GM21526 (cell line): Measurements from ENCODE around the gene FSD1L.

ENCODE experiments used
- ATAC-seq: cut with Tn5 transposase; IDR thresholded peaks from one replicate; pipeline ENCODE4 v1.9.1; 2021; ENCODE audit warnings: moderate library complexity; ENCODE audit not compliant: unreplicated experiment, low FRiP score

Gene FSD1L

DNA sequence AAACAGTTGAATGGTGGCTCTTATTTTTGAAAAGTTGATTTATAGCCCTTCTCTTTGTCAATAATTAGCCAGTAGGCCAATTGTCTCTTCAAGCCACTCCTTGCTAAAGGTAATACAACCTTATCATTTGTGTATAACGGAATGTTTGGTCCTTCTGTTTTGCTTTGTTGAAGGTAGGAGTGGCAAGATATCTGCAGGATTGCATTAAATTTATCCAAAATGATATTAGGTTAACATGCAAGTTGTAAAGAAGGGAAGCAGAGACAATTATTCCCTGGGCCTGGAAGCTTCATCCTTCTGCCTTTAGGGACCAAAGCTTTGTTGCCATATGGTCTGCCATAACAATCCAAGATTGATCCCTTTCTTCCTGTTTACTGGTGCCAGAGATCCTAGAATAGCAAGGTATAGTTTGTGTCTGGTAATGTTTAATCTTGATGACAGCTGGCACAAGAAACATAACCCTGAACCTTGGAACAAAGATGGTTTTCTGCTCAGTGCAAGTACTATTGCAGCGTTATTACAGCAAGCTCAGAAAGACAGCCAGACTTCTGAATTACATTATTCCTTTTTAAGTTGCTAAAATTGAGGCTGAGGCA, 15.5 kb upstream of the FSD1L start:
- ATAC-seq = no peak

DNA sequence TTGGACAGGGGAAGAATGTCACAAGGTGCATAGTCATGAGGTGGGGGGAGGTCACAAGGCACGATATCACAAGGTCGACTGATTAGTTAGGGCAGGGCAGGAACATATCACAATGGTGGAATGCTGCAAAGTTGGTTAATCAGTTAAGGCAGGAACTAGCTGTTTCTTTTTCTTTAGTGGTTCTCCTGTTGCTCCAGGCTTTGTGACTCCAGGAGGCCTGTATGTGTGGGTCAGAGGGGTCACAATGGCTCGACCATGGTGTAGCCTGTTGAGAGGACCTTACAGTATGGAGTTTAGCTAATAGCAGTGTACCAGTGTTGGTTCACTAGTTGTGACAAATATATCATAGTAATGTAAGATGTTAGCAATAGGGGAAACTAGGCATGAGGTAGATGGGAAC, 12.4 kb upstream of the FSD1L start:
- ATAC-seq = no peak

DNA sequence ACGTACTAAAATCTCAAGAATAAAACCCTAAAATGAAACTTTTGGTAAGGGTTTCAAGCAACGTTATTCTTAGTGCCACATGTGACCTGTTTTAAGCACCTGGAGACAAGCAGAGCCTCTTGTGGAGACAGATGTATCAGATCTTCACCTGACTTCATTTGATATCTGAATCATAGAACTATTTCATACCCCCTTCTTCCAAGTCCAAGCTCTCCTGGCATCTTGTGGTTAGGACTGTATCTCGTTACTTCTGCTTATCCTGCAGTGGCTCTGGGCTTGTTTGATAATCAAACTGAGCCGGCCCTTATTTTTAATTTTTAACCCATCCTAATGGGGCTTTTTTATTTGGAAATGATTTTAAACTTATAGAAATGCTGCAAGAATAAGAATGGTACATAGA, 11.1 kb upstream of the FSD1L start:
- no peak for ATAC-seq

DNA sequence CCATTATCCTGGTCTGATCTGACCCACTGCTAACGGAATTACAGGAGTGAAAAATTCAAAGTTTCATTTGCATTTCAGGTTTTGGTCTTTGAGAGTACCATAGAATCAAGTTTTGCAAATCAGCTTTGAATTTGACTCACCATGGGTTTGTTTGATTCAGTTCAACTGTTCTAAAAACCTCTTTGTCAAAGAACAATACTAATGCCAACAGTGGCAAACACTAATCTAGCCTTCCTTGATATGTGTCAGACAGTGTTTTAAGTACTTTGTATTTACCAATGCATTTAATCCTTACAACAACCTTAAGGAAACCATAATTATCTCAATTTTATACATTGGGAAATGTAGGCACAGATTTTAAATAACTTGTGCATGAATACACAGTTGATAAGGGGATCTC, 10.1 kb upstream of the FSD1L start:
- no peak for ATAC-seq

DNA sequence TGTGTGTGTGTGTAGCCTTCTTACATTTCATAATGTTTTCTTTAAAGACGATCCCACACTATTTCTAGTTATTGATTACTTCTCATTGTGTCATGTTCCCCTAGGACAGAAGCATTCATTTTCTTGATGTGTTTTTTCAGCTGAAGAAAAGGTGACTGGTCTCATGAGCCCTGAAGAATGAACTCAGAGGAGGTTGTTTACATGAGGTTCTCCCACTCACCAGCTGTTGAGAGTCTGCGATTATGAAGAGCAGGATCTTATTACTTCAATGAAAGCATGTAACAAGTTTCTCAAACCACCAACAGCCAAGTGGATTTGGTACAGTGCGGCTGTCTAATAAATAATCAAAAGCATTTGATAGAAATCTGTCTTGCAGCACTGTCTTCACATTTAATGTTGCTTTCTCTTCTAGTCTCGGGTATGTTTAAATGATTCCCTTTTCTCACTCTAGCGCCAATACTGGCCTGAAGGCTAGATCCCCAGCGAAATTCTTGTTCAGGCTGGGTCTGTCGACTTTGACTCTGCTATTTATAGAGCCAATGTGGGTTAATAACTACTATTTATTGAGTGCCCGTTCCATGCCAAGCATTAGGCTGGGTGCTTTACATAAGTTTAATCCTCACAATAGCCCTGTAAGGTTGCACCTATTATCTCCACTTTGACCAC, 9.6 kb upstream of the FSD1L start:
- no peak for ATAC-seq

DNA sequence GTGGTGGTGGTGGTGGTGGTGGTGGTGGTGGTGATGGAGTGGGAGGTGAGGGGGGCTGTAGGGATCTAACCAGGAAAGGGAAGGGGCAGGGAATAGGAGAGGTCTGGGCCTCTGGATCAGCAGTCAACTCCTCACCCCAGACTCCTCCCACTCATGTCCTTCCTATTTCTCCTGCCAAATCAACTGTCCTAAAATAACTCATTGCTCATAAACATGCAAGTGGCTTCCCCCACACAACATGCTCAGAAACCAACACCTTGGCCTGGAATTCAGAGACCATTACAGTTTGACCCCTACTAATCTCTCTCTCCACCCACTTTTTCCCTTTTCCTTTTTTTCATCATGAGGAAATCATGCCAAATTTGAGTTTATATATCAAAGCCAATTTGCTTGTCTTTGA, 8.4 kb upstream of the FSD1L start:
- ATAC-seq = no peak

DNA sequence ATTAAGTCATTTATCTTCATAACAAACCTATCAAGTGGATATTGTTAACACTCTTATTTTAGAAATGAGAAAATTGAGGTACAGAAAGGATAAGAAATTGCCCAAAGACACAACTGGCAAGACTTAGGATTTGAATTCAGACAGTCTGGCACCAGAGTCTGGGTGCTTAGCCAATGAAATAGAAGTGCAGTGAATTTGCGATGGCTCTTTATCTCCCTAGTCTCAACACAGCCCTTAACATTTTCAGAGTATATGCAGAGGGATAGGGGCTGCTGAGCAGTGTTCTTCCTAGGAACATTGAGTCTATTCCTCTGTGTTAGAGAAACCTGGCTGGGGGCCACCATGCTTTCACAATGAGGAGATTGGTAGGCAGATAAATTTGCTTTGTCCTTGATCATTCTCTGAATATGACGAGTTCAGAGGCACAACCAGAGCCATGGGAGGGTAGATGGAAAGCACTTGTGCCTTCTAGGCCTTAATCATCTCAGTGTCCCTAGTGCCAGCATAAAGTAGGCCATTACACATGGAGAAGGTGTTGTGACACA, 6.1 kb upstream of the FSD1L start:
- ATAC-seq = no peak

DNA sequence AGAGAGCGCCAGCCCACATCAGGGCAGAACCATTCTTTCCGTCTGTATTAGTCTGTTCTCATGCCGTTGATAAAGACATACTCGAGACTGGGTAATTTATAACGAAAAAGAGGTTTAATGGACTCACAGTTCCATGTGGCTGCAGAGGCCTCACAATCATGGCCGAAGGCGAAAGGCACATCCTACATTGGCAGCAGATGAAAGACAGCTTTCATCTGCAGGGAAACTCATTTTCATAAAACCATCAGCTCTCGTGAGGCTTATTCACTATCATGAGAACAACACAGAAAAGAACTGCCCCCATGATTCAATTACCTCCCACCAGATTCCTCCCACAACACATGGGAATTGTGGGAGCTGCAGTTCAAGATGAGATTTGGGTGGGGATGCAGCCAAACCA, 4.7 kb upstream of the FSD1L start:
- ATAC-seq = no peak

DNA sequence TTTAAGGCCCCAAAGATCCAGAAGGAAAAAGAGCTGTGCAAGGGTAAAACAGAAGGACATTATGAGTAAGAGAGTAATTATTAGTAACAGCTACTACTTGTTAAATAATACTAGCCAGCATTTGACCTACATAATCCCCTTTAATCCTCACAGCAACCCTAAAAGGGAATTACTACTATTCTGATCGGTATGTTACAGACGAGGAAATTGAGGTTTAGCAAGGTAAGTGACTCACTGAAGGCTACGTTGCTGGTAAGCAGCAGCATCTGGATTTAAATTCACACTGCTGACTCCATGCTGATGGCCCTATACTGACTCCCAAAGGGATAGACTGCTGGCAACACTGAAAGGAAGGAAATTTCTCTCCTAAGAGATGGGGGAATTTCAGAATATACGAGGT, 3.7 kb upstream of the FSD1L start:
- no peak for ATAC-seq

DNA sequence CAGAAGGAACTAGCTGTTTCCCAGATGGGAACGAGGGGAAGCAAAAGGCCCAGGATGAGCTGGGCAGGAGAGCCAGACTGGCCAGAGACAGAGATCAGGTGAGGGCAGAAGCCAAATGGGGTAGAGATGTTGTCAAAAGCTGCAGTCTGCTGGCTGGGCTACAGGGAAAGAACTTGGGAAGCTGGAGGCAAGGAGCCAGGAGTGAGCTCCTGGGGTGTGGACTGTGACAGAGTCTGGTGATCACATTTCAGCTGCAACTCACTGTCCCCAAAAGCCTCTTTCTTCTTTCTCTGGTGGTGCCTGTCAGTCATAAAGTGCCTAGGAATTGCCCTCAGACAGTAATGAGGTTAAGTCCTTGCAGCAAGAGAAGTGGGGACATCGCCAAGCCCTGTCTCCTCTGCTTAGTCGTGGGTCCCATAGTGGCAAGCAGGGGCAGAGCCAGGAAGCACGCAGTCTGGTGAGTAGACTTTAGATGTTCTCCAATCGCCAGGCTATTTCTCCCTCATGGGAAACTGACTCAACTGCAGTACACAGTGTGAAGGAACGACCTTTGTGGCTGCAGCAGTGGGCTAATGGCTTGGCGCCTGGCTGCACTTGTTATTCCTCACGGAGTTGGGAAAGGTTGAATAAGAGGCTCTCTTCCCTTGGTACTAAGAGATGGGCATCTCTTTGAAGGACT, 2.5 kb upstream of the FSD1L start:
- ATAC-seq = no peak

DNA sequence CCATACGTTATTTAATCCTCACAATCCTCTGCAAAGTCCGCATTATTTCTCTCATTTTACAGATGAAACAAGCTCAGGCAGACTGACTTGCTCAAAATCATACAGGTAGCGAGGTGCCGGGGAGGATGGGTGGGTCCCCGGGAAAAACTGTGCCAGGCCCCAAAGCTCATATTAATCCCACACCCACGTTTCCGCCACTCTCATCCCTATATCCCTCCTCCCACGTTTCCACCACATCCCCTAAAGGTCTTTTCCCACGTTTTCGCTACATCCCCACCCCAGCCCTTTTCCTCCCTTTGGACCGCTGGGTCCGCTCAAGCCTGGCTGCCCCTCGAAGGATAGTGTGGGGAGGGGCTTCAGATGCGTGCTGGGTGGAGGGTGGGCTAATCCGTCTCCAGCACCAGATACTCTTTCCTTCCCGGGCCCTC, 434 bp upstream of the FSD1L start:
- no peak for ATAC-seq

DNA sequence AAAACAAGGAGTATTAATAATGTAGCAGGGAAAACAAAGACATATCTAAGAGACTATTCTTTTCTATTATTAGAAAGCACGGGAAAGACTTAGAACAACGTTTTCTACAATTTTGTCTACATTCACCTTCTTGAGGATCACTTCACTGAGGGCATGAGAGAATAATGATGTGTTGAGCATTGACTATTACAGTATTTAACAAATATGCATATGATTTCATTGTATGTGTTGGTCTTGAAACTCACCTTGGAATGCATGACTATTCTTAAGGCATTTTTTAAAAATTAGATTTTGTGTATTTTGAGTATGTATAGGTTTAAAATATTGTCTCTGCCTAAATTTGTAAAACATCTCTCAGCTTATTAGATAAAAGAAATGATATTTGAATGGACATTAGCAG, 1.2 kb downstream of the FSD1L start:
- ATAC-seq = no peak

DNA sequence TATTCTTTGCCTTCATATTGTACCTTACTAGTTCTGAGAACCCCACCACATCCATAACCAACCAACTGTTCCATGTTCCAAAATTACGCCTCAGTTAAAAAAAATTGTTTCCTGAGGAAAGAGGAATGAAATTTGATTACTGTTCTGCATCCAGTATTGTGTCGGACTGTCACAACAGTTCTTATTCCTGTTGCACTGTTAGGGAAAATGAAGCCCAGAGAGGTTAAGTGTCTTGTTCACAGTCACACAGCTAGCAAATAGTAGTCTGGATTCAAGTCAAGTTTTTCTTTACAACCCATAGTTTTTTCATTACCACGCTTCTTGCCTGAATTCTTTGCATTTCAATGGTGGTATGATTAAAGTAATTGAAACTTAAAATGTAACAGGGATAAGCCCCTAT, 4.4 kb downstream of the FSD1L start:
- no peak for ATAC-seq

DNA sequence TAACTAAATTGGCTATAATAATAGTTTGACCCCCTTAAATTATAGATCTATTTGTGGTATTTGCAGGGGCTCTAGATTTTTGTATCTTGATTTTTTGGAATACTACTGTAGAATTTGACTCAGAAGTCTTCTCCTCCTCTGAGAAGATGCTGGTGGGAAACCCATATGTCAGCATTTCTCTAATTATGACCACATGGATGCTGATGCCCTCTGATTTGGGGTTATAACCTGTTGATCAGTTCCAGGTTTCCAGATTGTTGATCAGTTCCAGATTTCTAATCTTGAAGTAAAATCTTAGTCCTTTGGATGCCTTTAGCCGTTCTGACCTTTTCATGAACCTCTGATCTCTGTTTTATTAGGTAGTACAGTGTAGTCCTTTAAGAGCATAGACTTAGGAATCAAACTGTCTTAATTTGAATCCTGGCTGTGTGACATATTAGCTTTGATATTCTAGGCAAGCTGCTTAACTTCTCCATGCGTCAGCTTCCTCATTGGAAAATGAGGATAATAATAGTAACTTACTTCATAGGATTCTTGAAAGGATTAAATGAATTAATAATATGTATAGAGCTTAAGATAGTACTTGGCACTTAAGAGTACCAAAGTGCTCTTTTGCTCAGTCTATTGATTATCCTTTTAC, 8.1 kb downstream of the FSD1L start:
- ATAC-seq = no peak

DNA sequence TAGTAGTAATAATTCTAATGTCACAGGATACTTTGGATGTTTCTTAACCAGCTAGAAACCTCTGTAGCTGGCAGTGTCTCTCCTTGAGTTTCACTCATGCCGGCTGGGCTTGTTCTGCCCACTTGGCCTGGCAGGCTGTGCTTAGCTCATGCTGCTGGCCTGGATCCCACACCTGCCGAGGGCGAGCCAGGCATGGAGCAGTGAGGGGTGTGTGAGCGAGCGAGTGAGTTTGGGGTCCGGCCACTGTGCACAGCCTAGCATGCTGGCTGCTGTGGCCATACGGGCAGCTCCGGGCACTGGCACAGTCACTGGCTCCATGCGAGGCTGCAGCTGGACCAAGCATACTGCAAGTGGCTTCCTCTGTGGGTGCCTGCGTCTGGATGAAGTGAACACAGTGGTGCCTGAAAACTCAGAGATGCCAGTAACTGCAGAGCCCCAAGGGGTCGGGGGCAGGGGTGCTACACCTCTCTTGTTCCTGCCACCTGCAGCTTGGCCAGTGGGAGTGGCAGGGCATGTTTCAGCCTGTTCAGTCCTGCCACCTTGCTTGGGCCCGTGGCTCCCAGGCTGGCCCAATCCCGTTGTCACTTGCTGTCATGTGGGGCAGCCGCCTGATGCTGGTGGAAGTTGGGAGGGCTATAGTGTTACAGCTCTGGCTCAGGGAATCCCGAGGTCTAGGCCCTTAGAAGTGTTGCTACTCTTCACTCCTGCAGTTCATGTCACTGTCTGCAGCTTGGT, 9.9 kb downstream of the FSD1L start:
- ATAC-seq = no peak

DNA sequence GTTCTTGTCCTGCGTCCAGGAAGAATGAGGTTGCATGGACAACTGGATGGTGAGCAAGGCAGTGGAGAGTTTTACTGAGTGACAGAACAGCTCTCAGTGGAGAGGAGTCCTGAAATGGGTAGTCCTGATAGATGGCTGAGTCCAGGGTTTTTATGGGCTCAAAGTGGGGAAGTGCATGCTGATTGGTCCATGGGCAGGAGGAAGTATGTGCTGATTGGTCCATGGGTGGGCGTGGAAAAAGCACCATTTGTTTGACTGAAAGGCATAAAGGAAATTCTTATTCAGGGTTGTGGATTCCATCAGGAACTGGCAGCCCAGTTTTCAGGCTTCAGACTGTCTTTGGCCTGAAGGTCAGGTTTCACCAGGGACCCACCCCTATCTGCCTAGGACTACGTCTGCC, 10.6 kb downstream of the FSD1L start:
- ATAC-seq = no peak

DNA sequence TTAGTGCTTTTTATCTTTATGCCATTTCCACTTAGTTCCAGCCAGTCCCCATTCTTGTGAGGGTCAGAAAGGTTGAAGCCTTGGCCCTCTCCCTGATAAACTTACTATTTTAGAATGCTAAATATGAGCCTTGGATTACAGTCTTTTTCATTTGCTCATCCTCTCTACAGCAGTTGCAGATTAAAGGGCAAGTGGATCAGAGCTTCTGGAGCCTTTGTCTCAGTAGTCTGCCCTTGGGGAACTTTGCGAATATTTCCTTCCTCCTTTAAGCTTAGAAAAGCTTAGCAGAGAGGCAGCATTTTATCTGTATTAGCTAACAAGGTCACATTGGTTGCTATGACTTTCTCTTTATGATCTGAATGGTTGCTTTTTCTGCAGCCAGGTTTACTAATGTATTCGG, 11.5 kb downstream of the FSD1L start:
- ATAC-seq = no peak

DNA sequence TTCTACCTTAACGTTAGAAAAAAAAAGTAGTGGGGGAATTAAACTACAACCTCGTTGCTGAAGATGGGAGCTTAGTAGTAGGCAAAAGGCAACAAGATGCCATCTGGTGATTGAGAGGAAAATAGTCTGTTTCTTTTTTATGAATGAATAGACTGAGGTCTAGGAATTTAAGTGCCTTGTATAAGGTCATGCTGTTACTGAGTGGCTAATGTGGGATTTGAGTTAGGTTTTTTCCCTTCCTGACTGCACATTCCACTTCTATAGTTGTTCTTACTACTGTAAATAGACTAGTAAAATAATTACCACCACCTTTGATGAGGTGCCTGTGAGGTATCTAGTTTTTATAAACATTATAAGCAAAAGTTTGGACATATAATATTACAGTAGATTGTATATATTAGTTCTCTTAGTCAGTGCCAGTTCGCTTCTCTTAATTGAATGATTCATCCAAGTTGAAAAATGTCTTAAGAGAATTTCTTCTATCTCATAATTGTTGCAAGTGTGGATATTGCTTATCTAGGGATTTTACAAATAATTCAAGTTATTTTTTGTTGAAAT, 19.1 kb downstream of the FSD1L start:
- ATAC-seq = no peak

DNA sequence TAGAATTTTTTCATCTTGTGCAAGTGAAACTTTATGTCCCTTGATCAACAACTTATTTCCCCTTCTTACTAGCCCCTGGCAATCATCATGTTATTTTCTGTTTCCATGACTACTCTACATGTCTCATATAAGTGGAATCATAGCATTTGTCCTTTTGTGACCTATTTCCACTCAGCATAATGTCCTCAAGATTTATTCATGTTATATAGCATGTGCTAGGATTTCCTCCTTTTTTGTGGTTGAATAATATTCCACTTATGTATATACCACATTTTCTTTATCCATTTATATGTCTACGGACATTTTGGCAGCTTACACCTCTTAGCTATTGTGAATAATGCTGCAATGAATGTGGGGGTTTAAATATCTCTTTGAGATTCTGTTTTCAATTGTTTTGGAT, 21.0 kb downstream of the FSD1L start:
- ATAC-seq = no peak

DNA sequence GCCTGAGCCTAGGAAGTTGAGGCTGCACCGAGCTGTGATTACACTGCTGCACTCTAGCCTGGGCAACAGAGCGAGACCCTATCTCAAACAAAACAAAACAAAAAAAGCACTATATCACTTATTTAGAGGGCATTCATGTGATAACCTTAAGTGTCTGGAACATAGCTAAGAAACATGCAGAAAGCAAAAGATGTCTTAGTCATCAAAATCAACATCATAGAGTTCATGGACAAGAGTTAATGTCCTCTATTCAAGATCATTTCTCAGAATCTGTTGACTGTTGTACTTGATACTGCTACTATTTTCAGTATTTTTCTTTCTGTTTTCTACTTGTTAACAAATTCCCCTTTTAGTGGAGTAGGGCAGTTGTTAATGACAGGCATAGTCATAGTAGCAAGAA, 25.4 kb downstream of the FSD1L start:
- ATAC-seq = no peak
